HG02943 (cell line): Measurements from ENCODE around the gene RAB1A.
"Not testable (repeated sequence)": the region's sequence is repeated elsewhere in the genome, so short reads cannot be mapped to it uniquely, and the experiment has no call there.

Source experiments
- ATAC-seq: cut with Tn5 transposase; IDR thresholded peaks from one replicate; pipeline ENCODE4 v1.9.1; 2021; ENCODE audit warnings: mild to moderate bottlenecking, low read depth, moderate library complexity; ENCODE audit not compliant: unreplicated experiment

Gene RAB1A

GRCh38 chr2:65137197-65137775 lies 7.4 kb upstream of the RAB1A start:
- no peak for ATAC-seq

GRCh38 chr2:65136253-65136652 lies 6.3 kb upstream of the RAB1A start:
- ATAC-seq: no peak

GRCh38 chr2:65134158-65134557 lies 4.3 kb upstream of the RAB1A start:
- no peak for ATAC-seq

- ATAC-seq: no peak
Observed at GRCh38 chr2:65133626-65134025, 3.7 kb upstream of the RAB1A start.

GRCh38 chr2:65132930-65133329 lies 3.0 kb upstream of the RAB1A start:
- ATAC-seq: not testable (repeated sequence)

- ATAC-seq: peak; percentile 40
Observed at GRCh38 chr2:65130664-65131175, 814 bp upstream of the RAB1A start.

- ATAC-seq: peak; percentile 2
Observed at GRCh38 chr2:65129286-65129825, 550 bp downstream of the RAB1A start.

GRCh38 chr2:65128297-65129190 lies 1.4 kb downstream of the RAB1A start:
- no peak for ATAC-seq

- ATAC-seq: not testable (repeated sequence)
Observed at GRCh38 chr2:65125457-65125856, 4.4 kb downstream of the RAB1A start.

- ATAC-seq: no peak
Observed at GRCh38 chr2:65122313-65122712, 7.6 kb downstream of the RAB1A start.

GRCh38 chr2:65120990-65121693 lies 8.8 kb downstream of the RAB1A start:
- no peak for ATAC-seq

GRCh38 chr2:65116645-65117044 lies 13.3 kb downstream of the RAB1A start:
- ATAC-seq: no peak

- ATAC-seq: no peak
Observed at GRCh38 chr2:65114921-65115320, 15.0 kb downstream of the RAB1A start.

GRCh38 chr2:65113816-65114215 lies 16.1 kb downstream of the RAB1A start:
- no peak for ATAC-seq

- ATAC-seq: no peak
Observed at GRCh38 chr2:65113229-65113628, 16.7 kb downstream of the RAB1A start.

- ATAC-seq: no peak
Observed at GRCh38 chr2:65112633-65113032, 17.3 kb downstream of the RAB1A start.

GRCh38 chr2:65108780-65109179 lies 21.1 kb downstream of the RAB1A start:
- no peak for ATAC-seq

- ATAC-seq: no peak
Observed at GRCh38 chr2:65107530-65107929, 22.4 kb downstream of the RAB1A start.

GRCh38 chr2:65103013-65103715 lies 26.7 kb downstream of the RAB1A start:
- no peak for ATAC-seq

GRCh38 chr2:65101071-65101470 lies 28.8 kb downstream of the RAB1A start:
- ATAC-seq: no peak
